ENCODE measurements around the gene MGAT1.

- TF ChIP-seq RAD21 (conservative IDR thresholded peaks at IDR 0.05): peak; percentile 70
- TF ChIP-seq EZH2 (IDR thresholded peaks at IDR 0.05; ENCODE audit: borderline replicate concordance, insufficient read depth, low read length, poor library complexity, severe bottlenecking): no peak
- TF ChIP-seq EP300 (conservative IDR thresholded peaks at IDR 0.05; ENCODE audit: poor library complexity, severe bottlenecking): no peak
- TF ChIP-seq TAF1 (IDR thresholded peaks at IDR 0.05; ENCODE audit: low read depth): no peak
- TF ChIP-seq, protein P1, sequence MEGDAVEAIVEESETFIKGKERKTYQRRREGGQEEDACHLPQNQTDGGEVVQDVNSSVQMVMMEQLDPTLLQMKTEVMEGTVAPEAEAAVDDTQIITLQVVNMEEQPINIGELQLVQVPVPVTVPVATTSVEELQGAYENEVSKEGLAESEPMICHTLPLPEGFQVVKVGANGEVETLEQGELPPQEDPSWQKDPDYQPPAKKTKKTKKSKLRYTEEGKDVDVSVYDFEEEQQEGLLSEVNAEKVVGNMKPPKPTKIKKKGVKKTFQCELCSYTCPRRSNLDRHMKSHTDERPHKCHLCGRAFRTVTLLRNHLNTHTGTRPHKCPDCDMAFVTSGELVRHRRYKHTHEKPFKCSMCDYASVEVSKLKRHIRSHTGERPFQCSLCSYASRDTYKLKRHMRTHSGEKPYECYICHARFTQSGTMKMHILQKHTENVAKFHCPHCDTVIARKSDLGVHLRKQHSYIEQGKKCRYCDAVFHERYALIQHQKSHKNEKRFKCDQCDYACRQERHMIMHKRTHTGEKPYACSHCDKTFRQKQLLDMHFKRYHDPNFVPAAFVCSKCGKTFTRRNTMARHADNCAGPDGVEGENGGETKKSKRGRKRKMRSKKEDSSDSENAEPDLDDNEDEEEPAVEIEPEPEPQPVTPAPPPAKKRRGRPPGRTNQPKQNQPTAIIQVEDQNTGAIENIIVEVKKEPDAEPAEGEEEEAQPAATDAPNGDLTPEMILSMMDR (IDR thresholded peaks at IDR 0.05; ENCODE audit: poor library complexity, severe bottlenecking): peak; percentile 61
- TF ChIP-seq SMC3 (conservative IDR thresholded peaks at IDR 0.05; ENCODE audit: poor library complexity): peak; percentile 51
- TF ChIP-seq POLR2AphosphoS5 (IDR thresholded peaks at IDR 0.05): no peak
- TF ChIP-seq, protein P2, sequence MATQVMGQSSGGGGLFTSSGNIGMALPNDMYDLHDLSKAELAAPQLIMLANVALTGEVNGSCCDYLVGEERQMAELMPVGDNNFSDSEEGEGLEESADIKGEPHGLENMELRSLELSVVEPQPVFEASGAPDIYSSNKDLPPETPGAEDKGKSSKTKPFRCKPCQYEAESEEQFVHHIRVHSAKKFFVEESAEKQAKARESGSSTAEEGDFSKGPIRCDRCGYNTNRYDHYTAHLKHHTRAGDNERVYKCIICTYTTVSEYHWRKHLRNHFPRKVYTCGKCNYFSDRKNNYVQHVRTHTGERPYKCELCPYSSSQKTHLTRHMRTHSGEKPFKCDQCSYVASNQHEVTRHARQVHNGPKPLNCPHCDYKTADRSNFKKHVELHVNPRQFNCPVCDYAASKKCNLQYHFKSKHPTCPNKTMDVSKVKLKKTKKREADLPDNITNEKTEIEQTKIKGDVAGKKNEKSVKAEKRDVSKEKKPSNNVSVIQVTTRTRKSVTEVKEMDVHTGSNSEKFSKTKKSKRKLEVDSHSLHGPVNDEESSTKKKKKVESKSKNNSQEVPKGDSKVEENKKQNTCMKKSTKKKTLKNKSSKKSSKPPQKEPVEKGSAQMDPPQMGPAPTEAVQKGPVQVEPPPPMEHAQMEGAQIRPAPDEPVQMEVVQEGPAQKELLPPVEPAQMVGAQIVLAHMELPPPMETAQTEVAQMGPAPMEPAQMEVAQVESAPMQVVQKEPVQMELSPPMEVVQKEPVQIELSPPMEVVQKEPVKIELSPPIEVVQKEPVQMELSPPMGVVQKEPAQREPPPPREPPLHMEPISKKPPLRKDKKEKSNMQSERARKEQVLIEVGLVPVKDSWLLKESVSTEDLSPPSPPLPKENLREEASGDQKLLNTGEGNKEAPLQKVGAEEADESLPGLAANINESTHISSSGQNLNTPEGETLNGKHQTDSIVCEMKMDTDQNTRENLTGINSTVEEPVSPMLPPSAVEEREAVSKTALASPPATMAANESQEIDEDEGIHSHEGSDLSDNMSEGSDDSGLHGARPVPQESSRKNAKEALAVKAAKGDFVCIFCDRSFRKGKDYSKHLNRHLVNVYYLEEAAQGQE (IDR thresholded peaks at IDR 0.05; ENCODE audit: borderline replicate concordance): no peak
Measured at GRCh38 chr5:180784497-180785097, 18.0 kb downstream of the MGAT1 start.
